Mammary epithelial cell (primary cell): ENCODE results near the gene TIAM2.

Source experiments
- EZH2 ChIP-seq: IDR thresholded peaks from 2 replicates; pipeline ENCODE4 v1.6.1; 2012; ENCODE audit warnings: low read length, inconsistent platforms, borderline replicate concordance
- TF ChIP-seq, protein P1 (sequence below), 2 donors: IDR thresholded peaks in 1 of 2; conservative IDR thresholded peaks in 1 of 2; 2 replicates each; pipeline ENCODE4 v1.5.1; 2011 to 2012; ENCODE audit warnings: inconsistent platforms in 2 of 2, low read length in 2 of 2, mild to moderate bottlenecking in 2 of 2, control low read depth in 1 of 2, low read depth in 1 of 2; ENCODE audit not compliant: insufficient read depth in 1 of 2; ENCODE audit errors: extremely low read depth in 1 of 2

DNA sequence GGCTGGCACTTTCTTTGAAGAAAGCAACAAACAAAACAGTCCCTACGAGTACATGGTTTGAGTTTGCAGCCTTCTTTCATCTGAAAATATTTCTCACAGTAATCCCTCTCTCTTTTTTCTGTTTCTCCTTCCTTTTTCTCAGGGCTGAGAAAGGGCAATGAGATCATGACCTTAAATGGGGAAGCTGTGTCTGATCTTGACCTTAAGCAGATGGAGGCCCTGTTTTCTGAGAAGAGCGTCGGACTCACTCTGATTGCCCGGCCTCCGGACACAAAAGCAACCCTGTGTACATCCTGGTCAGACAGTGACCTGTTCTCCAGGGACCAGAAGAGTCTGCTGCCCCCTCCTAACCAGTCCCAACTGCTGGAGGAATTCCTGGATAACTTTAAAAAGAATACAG lies 188.0 kb downstream of the TIAM2 start:
- TF ChIP-seq, protein P1, sequence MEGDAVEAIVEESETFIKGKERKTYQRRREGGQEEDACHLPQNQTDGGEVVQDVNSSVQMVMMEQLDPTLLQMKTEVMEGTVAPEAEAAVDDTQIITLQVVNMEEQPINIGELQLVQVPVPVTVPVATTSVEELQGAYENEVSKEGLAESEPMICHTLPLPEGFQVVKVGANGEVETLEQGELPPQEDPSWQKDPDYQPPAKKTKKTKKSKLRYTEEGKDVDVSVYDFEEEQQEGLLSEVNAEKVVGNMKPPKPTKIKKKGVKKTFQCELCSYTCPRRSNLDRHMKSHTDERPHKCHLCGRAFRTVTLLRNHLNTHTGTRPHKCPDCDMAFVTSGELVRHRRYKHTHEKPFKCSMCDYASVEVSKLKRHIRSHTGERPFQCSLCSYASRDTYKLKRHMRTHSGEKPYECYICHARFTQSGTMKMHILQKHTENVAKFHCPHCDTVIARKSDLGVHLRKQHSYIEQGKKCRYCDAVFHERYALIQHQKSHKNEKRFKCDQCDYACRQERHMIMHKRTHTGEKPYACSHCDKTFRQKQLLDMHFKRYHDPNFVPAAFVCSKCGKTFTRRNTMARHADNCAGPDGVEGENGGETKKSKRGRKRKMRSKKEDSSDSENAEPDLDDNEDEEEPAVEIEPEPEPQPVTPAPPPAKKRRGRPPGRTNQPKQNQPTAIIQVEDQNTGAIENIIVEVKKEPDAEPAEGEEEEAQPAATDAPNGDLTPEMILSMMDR (conservative IDR thresholded peaks at IDR 0.05 in 1 of 2, IDR thresholded peaks at IDR 0.05 in 1 of 2; ENCODE audit: extremely low read depth in 1 of 2, insufficient read depth in 1 of 2, low read depth in 1 of 2, low read length in 2 of 2): no peak
- TF ChIP-seq EZH2: no peak
